Fibroblast of lung (primary cell): Measurements from ENCODE around the gene KCNQ2.

Experiments used
- EZH2 ChIP-seq: IDR thresholded peaks from 2 replicates; pipeline ENCODE4 v1.5.1; 2012; ENCODE audit warnings: low read length, control low read depth, mild to moderate bottlenecking; ENCODE audit errors: missing control alignments
- TF ChIP-seq, protein P1 (sequence below), 2 donors: IDR thresholded peaks in 1 of 2; conservative IDR thresholded peaks in 1 of 2; 1 replicate in 1 of 2; 2 replicates in 1 of 2; pipeline ENCODE4 v1.5.1; 2011 to 2012; ENCODE audit warnings: low read length in 2 of 2, control low read depth in 1 of 2, inconsistent platforms in 1 of 2, low read depth in 1 of 2, mild to moderate bottlenecking in 1 of 2

DNA sequence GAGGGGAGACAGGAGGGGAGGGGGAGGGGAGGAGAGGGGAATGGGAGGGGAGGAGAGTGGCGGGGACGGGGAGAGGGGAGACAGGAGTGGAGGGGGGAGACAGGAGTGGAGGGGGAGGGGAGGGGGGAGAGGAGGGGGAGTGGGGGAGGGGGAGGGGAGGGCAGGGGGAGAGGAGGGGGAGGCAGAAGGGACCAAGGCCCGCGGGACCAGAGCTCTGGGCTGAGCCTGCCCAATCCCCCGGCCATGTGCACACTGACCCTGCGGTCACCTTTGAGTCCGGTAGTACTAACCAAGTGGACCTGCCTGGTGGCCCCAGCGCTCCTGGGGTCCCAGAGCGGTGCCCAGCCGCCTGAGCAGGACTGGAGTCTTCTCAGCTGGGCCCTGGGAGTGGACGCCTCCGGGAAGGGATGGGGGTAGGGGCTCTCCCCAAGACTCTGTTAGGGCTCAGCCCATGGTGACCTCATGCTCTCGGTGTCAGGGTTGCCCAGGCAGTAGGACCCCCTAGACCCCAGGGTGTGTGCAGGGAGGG, 471 bp upstream of the KCNQ2 start:
- TF ChIP-seq, protein P1, sequence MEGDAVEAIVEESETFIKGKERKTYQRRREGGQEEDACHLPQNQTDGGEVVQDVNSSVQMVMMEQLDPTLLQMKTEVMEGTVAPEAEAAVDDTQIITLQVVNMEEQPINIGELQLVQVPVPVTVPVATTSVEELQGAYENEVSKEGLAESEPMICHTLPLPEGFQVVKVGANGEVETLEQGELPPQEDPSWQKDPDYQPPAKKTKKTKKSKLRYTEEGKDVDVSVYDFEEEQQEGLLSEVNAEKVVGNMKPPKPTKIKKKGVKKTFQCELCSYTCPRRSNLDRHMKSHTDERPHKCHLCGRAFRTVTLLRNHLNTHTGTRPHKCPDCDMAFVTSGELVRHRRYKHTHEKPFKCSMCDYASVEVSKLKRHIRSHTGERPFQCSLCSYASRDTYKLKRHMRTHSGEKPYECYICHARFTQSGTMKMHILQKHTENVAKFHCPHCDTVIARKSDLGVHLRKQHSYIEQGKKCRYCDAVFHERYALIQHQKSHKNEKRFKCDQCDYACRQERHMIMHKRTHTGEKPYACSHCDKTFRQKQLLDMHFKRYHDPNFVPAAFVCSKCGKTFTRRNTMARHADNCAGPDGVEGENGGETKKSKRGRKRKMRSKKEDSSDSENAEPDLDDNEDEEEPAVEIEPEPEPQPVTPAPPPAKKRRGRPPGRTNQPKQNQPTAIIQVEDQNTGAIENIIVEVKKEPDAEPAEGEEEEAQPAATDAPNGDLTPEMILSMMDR (conservative IDR thresholded peaks at IDR 0.05 in 1 of 2, IDR thresholded peaks at IDR 0.05 in 1 of 2; ENCODE audit: low read depth in 1 of 2, low read length in 2 of 2): no peak
- no peak for TF ChIP-seq EZH2
